H1 (cell line): ENCODE results near the gene HIPK2. TPM values are rescaled to one million over a fixed set of nuclear protein-coding genes. Genes with fewer than 3 reads are reported as not detected.

Source experiments
- CTCF ChIA-PET: fragments of 300-600 bp; sonication (Branson Sonifier 250); formaldehyde crosslinking; loops from one replicate; lab custom pipeline; 2021; ENCODE audit not compliant: partially characterized antibody; lab: Charles Lee
- POLR2A ChIA-PET: fragments of 300-600 bp; sonication (Branson Sonifier 250); formaldehyde crosslinking; loops from one replicate; lab custom pipeline; 2021; ENCODE audit warnings: inconsistent platforms; ENCODE audit not compliant: partially characterized antibody; lab: Charles Lee
- DNase-seq, 2 experiments: peaks; one replicate each; pipeline versions ENCODE4 v3.0.0 to v3.0.0-alpha.2; 2010 to 2022; ENCODE audit warnings: low spot score in 2 of 2, low read depth in 1 of 2, mixed read lengths in 1 of 2
- FAIRE-seq: peaks from 2 replicates; lab custom pipeline; 2011; peaks lifted over from hg19 to GRCh38; lab: Jason Lieb, UNC
- H2AFZ ChIP-seq: 2 replicates; pipeline ENCODE4 v1.8.1; 2012; ENCODE audit warnings: low read length, inconsistent platforms
- H2AK5ac ChIP-seq: 2 replicates; pipeline ENCODE4 v1.6.1; 2013; ENCODE audit warnings: low read depth, low read length
- H2BK120ac ChIP-seq: replicated peaks from 2 replicates; pipeline ENCODE3; 2013; ENCODE audit warnings: low read depth, low read length, inconsistent platforms
- H2BK12ac ChIP-seq: 2 replicates; pipeline ENCODE4 v1.6.1; 2013; ENCODE audit warnings: low read depth, low read length
- H2BK15ac ChIP-seq: 2 replicates; pipeline ENCODE4 v1.6.1; 2013; ENCODE audit warnings: low read length
- H2BK20ac ChIP-seq: 2 replicates; pipeline ENCODE4 v1.6.1; 2013; ENCODE audit warnings: low read length
- H2BK5ac ChIP-seq: 2 replicates; pipeline ENCODE4 v1.6.1; 2013; ENCODE audit warnings: low read depth, low read length
- H3K14ac ChIP-seq: 2 replicates; pipeline ENCODE4 v1.6.1; 2013; ENCODE audit warnings: inconsistent platforms; ENCODE audit not compliant: insufficient read length
- H3K18ac ChIP-seq: 2 replicates; pipeline ENCODE4 v1.6.1; 2013; ENCODE audit warnings: low read length; ENCODE audit errors: extremely low read depth
- H3K23ac ChIP-seq: 2 replicates; pipeline ENCODE4 v1.6.1; 2013; ENCODE audit warnings: inconsistent platforms; ENCODE audit not compliant: insufficient read length
- H3K23me2 ChIP-seq: 2 replicates; pipeline ENCODE4 v1.6.1; 2013; ENCODE audit warnings: low read depth, low read length
- H3K27ac ChIP-seq: 2 replicates; pipeline ENCODE4 v1.6.1; 2011; ENCODE audit warnings: low read depth, low read length, inconsistent platforms
- H3K27me3 ChIP-seq, 4 experiments: replicated peaks in 1 of 4; 1 replicate in 1 of 4; 2 replicates in 3 of 4; pipeline versions ENCODE4 v1.6.1 to v1.8.1; 2011 to 2013; ENCODE audit warnings: low read length in 3 of 4, mild to moderate bottlenecking in 3 of 4, inconsistent platforms in 2 of 4, mixed read lengths in 2 of 4, moderate library complexity in 1 of 4; ENCODE audit not compliant: control insufficient read depth in 3 of 4, insufficient read depth in 3 of 4; ENCODE audit errors: extremely low read depth in 1 of 4
- H3K36me3 ChIP-seq, 4 experiments: 2 replicates each; pipeline versions ENCODE4 v1.6.1 to v1.8.1; 2011 to 2013; ENCODE audit warnings: mild to moderate bottlenecking in 4 of 4, low read length in 3 of 4, moderate library complexity in 2 of 4, control low read depth in 1 of 4, inconsistent platforms in 1 of 4; ENCODE audit not compliant: insufficient read depth in 4 of 4, control insufficient read depth in 2 of 4
- H3K4ac ChIP-seq: replicated peaks from 2 replicates; pipeline ENCODE3; 2013; ENCODE audit warnings: low read length, low read depth, mixed read lengths, inconsistent platforms; ENCODE audit not compliant: insufficient read length
- H3K4me1 ChIP-seq, 4 experiments: replicated peaks in 1 of 4; 1 replicate in 1 of 4; 2 replicates in 3 of 4; pipeline versions ENCODE4 v1.6.1 to v1.8.1; 2011 to 2013; ENCODE audit warnings: low read length in 3 of 4, inconsistent platforms in 2 of 4, mixed read lengths in 1 of 4; ENCODE audit not compliant: insufficient read depth in 4 of 4, control insufficient read depth in 3 of 4
- H3K4me2 ChIP-seq, 2 experiments: 2 replicates each; pipeline versions ENCODE4 v1.6.1 to v1.8.1; 2011 to 2013; ENCODE audit warnings: low read depth in 2 of 2, low read length in 2 of 2, control low read depth in 1 of 2, inconsistent platforms in 1 of 2, mild to moderate bottlenecking in 1 of 2; ENCODE audit not compliant: insufficient read depth in 1 of 2
- H3K4me3 ChIP-seq, 4 experiments: fragments of 200-600, 300-600 bp in 1 of 4; sonication (generic), shearing (Covaris generic), sonication (Bioruptor Twin) in 1 of 4; 2 replicates each; pipeline versions ENCODE4 v1.5.1 to v1.8.1; 2011 to 2016; ENCODE audit warnings: low read length in 4 of 4, low read depth in 3 of 4, control low read depth in 2 of 4, inconsistent platforms in 2 of 4, mild to moderate bottlenecking in 2 of 4, mixed read lengths in 1 of 4, moderate library complexity in 1 of 4; ENCODE audit not compliant: insufficient read depth in 2 of 4; ENCODE audit errors: extremely low read depth in 1 of 4
- H3K56ac ChIP-seq: replicated peaks from 2 replicates; pipeline ENCODE3; 2013; ENCODE audit warnings: low read depth, mild to moderate bottlenecking, mixed read lengths, low read length, inconsistent platforms; ENCODE audit not compliant: insufficient read length
- H3K79me1 ChIP-seq: 2 replicates; pipeline ENCODE4 v1.6.1; 2013; ENCODE audit warnings: low read depth, low read length, control low read depth
- H3K79me2 ChIP-seq, 2 experiments: 2 replicates each; pipeline versions ENCODE4 v1.6.1 to v1.8.1; 2012 to 2013; ENCODE audit warnings: low read length in 2 of 2, mild to moderate bottlenecking in 2 of 2, inconsistent platforms in 1 of 2; ENCODE audit not compliant: insufficient read depth in 2 of 2, control insufficient read depth in 1 of 2
- H3K9ac ChIP-seq, 4 experiments: replicated peaks in 1 of 4; 1 replicate in 1 of 4; 2 replicates in 3 of 4; pipeline versions ENCODE4 v1.6.1 to v1.8.1; 2011 to 2013; ENCODE audit warnings: low read depth in 3 of 4, low read length in 3 of 4, control low read depth in 2 of 4, mild to moderate bottlenecking in 2 of 4, moderate library complexity in 2 of 4, inconsistent platforms in 1 of 4; ENCODE audit errors: extremely low read depth in 1 of 4
- H3K9me3 ChIP-seq, 2 experiments: 2 replicates each; pipeline versions ENCODE4 v1.6.1 to v1.8.1; 2012 to 2013; ENCODE audit warnings: mild to moderate bottlenecking in 2 of 2, moderate library complexity in 2 of 2, control low read depth in 1 of 2, inconsistent platforms in 1 of 2, low read depth in 1 of 2, low read length in 1 of 2, mixed read lengths in 1 of 2; ENCODE audit not compliant: insufficient read depth in 2 of 2
- H4K20me1 ChIP-seq, 2 experiments: replicated peaks in 1 of 2; 2 replicates each; pipeline versions ENCODE3 to v1.8.1; 2011 to 2013; ENCODE audit warnings: inconsistent platforms in 2 of 2, low read length in 2 of 2, mild to moderate bottlenecking in 1 of 2; ENCODE audit not compliant: insufficient read depth in 2 of 2, control insufficient read depth in 1 of 2
- H4K5ac ChIP-seq: 2 replicates; pipeline ENCODE4 v1.6.1; 2013; ENCODE audit warnings: low read length, low read depth, mixed read lengths, inconsistent platforms; ENCODE audit not compliant: insufficient read length
- H4K8ac ChIP-seq: 2 replicates; pipeline ENCODE4 v1.8.0; 2013; ENCODE audit warnings: mild to moderate bottlenecking, moderate library complexity, low read length, inconsistent platforms; ENCODE audit not compliant: insufficient read depth; ENCODE audit errors: extremely low read depth
- H4K91ac ChIP-seq: replicated peaks from 2 replicates; pipeline ENCODE3; 2013; ENCODE audit warnings: low read length, mixed read lengths, inconsistent platforms; ENCODE audit not compliant: insufficient read length
- ATF3 ChIP-seq: IDR thresholded peaks from 2 replicates; pipeline ENCODE4 v1.6.1; 2011; ENCODE audit warnings: low read depth, mild to moderate bottlenecking, low read length; ENCODE audit not compliant: insufficient read depth
- BACH1 ChIP-seq: IDR thresholded peaks from 2 replicates; pipeline ENCODE4 v1.6.1; 2012; ENCODE audit warnings: low read length, improper control_type of control experiment
- CEBPB ChIP-seq: IDR thresholded peaks from 2 replicates; pipeline ENCODE4 v1.6.1; 2012; ENCODE audit warnings: low read depth, low read length
- KDM1A ChIP-seq: fragments of 200-600, 300-600 bp; sonication (generic); IDR thresholded peaks from 2 replicates; pipeline ENCODE4 v1.7.1; 2016; ENCODE audit warnings: mild to moderate bottlenecking, low read length, borderline replicate concordance
- KDM4A ChIP-seq: IDR thresholded peaks from one replicate; pipeline ENCODE4 v1.7.1; 2012; ENCODE audit warnings: low read depth, mild to moderate bottlenecking, moderate library complexity, low read length, inconsistent platforms; ENCODE audit not compliant: severe bottlenecking
- MAX ChIP-seq: IDR thresholded peaks from 2 replicates; pipeline ENCODE4 v1.6.1; 2012; ENCODE audit warnings: inconsistent platforms
- USF2 ChIP-seq: IDR thresholded peaks from 2 replicates; pipeline ENCODE4 v1.6.1; 2011; ENCODE audit warnings: low read length, improper control_type of control experiment
- ZNF274 ChIP-seq: IDR thresholded peaks from 2 replicates; pipeline ENCODE4 v1.7.0; 2012; ENCODE audit warnings: low read length, borderline replicate concordance; ENCODE audit errors: extremely low read depth
- WGBS, 2 experiments: shearing (Covaris generic) in 1 of 2; methylation state at CpG; one replicate each; pipeline versions ENCODE4 v1.1.6 to v1.1.7; 2013 to 2015; ENCODE audit warnings: low lambda C conversion rate in 2 of 2, mixed read lengths in 2 of 2, inconsistent platforms in 1 of 2, low coverage in 1 of 2, missing lambda C conversion rate in 1 of 2; ENCODE audit not compliant: insufficient replicate concordance in 2 of 2, insufficient coverage in 1 of 2, insufficient read length in 1 of 2; ENCODE audit errors: extremely low coverage in 1 of 2, missing lambda C conversion rate in 1 of 2; 5-methylcytosine and 5-hydroxymethylcytosine counted together
- polyA plus RNA-seq, 7 experiments: library from polyadenylated mRNA; depleted of rRNA in 3 of 7; stranded (reverse) in 5 of 7; unstranded in 2 of 7; fragments of >200 nt in 5 of 7; fragments of 200-250 nt in 2 of 7; gene quantifications; 1 replicate in 5 of 7; 2 replicates in 1 of 7; 4 replicates in 1 of 7; pipeline versions ENCODE4 v1.2.1 to v1.2.3, GENCODE V29; 2011 to 2013; ENCODE audit warnings: missing spikeins in 2 of 7, mixed read lengths in 2 of 7
- total RNA-seq: library from RNA; stranded (reverse); fragmentation: NEBNext Ultra II Directional; extraction: Animal tissue kit (Norgen Biotek cat#: 25700); gene quantifications from 2 replicates; pipeline ENCODE4 v1.2.1, GENCODE V29; 2021

Gene HIPK2
- total and polyA plus RNA-seq, 2 of the 8 experiments (the other 6 are each of a cell fraction or from before 2014, with no cell fraction given) = 8.3 to 24.3 TPM

GRCh38 chr7:139731802-139732470 is 45.9 kb downstream of the HIPK2 start:
- H4K8ac ChIP-seq = no peak overlapping the region
- WGBS, 2 experiments = 83% methylated on average over 9 of the region's 9 CpGs; no CpG with 5 or more reads in 1 of the 2 experiments
- H4K91ac ChIP-seq = no peak overlapping the region
- H3K14ac ChIP-seq = no peak overlapping the region
- H3K9ac ChIP-seq = no peak overlapping the region
- no peaks in the 10 kb centered on the region for H3K27me3 ChIP-seq
- DNase-seq = no peak
- no peaks in the 10 kb centered on the region for H4K20me1 ChIP-seq
- H3K23me2 ChIP-seq = no peaks in the 10 kb centered on the region
- no peak overlapping the region for H2BK15ac ChIP-seq
- no peak overlapping the region for H3K4me3 ChIP-seq
- no peaks in the 10 kb centered on the region for H3K9me3 ChIP-seq
- no peak overlapping the region for H3K18ac ChIP-seq
- CTCF ChIA-PET = interaction anchor here (0.9 to 1.4 kb wide), 5 partner anchors 9 to 271 kb away, joined by 3 to 6 read pairs (median 3); no protein-coding TSS in a partner anchor
- H3K56ac ChIP-seq = no peak overlapping the region
- peaks cover 0 to 3% (median 0%) of the 10 kb centered on the region in 4 experiments; a peak in 1 of 7 replicates for H3K4me1 ChIP-seq
- no peak for FAIRE-seq
- H2BK120ac ChIP-seq = no peak overlapping the region
- no peaks in the 10 kb centered on the region for H3K36me3 ChIP-seq
- no peak overlapping the region for H2BK20ac ChIP-seq
- H3K4me2 ChIP-seq = no peak overlapping the region
- no peak overlapping the region for H4K5ac ChIP-seq
- no peak overlapping the region for H2BK5ac ChIP-seq
- H2AFZ ChIP-seq = no peak overlapping the region
- peaks cover 4% of the 10 kb centered on the region; the same call in 1 of the 2 replicates for H3K79me1 ChIP-seq
- no peak overlapping the region for H2BK12ac ChIP-seq
- H3K4ac ChIP-seq = no peak overlapping the region
- H3K79me2 ChIP-seq = 0 out of 4 replicates have a peak, but pooled peaks cover 0 to 5% of the 10 kb centered on the region in 2 experiments
- H3K27ac ChIP-seq = no peak overlapping the region
- POLR2A ChIA-PET = no interaction called here
- H3K23ac ChIP-seq = no peak overlapping the region
- no peak overlapping the region for H2AK5ac ChIP-seq
- TF ChIP-seq MAX (no peak), KDM1A (no peak), ZNF274 (no peak), BACH1 (no peak), KDM4A (no peak), ATF3 (no peak), CEBPB (no peak), USF2 (no peak)
